Measurements from ENCODE around the gene THUMPD1.
"Not testable (repeated sequence)": the region's sequence is repeated elsewhere in the genome, so short reads cannot be mapped to it uniquely, and the experiment has no call there.

THUMPD1 gene

GRCh38 chr16:20741554-20742285 lies at the start of gene THUMPD1:
Gene THUMPD1 (minus strand): TSS chr16:20741818. CDS start chr16:20741739, 79 bp downstream.
- DNase-seq, result peak; percentile 98

- DNase-seq, result no peak
These were observed 47.5 kb upstream of the THUMPD1 start for GRCh38 chr16:20789130-20789529.

- no peak for DNase-seq
These were observed 42.6 kb upstream of the THUMPD1 start for GRCh38 chr16:20784204-20784603.

DNA sequence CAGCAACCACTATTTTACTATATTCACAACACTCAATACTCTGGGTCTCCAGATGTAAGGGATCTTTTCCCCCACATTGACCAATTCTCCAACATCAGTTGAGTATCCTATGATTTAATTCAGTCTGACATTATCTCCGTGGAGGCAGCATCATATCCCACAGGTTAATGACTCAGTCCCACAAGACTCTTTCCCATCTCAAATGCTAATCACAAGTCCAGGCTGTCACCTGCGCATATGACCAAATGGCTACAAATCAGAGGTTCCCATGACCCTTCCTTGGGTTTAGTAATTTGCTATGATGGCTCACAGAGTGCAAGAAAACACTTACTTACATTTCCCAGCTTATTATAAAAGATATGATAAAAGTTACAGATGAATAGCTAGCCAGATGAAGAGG lies 40.9 kb upstream of the THUMPD1 start:
- no peak for DNase-seq

GRCh38 chr16:20781697-20782096 lies 40.1 kb upstream of the THUMPD1 start:
- no peak for DNase-seq

DNA sequence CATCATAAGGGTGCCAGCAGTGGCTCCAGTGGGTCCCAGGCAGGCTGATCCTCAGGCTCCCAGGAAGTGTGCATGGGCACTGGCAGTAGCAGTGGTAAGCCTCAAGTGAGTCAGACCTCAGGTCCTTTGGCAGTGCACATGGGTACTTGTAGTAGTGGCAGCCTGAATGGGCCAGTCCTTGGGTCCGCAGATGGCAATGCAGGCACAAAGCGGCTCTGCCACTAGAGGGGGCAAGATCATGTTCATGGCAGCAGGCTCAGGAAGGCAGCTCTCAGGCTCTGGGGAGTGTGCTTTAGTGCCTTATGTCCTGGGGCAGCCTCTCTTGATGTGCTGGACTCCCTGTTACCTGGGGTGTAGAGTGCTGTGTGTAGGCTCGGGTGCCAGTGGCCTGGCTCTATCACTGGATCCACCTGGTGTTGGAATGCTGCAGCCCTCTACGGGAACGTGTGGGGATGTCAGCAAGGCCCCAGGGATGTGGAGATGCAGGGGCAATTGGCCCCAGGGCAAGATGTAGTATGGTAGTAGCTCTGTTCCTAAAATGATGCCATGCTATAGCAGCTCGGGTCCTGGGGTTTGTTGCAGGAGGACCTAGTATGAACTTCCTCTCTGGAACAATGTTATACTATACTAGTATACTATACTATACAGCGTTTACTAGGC lies 33.2 kb upstream of the THUMPD1 start:
- DNase-seq, result peak; percentile 82

- no peak for DNase-seq
These were observed 32.1 kb upstream of the THUMPD1 start for GRCh38 chr16:20773679-20774078.

- DNase-seq, result no peak
These were observed 27.2 kb upstream of the THUMPD1 start for GRCh38 chr16:20768818-20769217.

GRCh38 chr16:20768121-20768520 lies 26.5 kb upstream of the THUMPD1 start:
- no peak for DNase-seq

GRCh38 chr16:20767577-20767976 lies 26.0 kb upstream of the THUMPD1 start:
- no peak for DNase-seq

- DNase-seq, result no peak
These were observed 24.7 kb upstream of the THUMPD1 start for GRCh38 chr16:20766294-20766693.

DNA sequence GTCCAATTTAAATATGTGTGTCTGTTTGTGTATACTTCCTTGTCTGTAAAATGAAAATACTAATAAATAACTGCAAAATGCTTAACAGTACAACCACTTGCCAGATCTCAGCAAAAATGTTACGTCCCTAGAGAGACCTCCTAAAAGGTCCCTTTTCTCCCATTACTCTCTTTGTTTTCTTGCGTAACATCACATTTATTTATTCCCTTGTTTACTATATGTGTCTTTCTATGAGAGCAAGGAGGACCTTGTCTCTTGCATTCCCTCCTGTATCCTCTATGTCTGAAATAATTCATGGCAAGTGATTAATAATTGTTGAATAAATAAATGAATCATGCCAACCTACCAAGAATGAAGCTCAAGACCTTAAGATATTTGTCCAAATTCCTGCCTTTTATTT lies 24.1 kb upstream of the THUMPD1 start:
- no peak for DNase-seq

GRCh38 chr16:20764448-20764847 lies 22.8 kb upstream of the THUMPD1 start:
- not testable (repeated sequence) for DNase-seq

DNA sequence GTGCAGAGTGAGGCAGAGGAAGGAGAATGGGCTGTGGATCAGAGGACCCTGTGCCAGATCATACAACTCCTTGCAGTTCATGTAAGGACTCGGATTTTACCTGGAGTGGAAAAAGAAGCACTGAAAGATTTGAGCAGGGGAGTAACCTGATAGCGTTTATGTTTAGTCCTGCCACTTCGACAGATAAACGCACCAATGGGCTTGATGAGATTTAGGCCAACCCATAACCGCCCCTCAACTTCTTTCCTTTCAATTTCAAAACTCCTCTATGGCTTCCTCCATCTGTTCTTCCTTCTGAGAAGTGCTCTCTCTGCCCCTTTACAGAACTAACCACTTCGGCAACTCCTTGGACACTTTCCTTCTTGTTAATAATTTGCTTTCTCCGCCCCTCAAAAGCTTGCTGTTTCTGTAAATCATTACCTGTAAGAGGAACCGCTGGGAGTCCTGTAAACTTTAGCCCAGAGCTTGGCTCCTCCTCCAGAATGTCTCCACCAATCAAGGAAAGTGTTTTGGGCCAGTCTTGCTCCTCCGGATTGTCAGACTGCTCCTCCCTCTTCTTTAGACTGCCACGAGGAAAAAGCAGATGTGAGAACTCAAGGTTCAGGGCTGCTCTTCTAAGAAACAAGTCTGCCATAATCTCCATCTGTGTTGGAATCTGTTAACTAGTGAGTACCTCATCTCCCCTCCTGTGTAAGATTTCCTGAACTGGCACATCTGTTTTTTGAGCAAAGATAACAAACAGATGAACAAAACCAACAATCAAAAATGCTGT lies 22.0 kb upstream of the THUMPD1 start, which contains the start of gene ACSM3:
Gene ACSM3, plus strand, starts transcription at position 554 of the 772 bp plus-strand sequence. CDS start 6,021 bp downstream, outside the sequence.
- peak; percentile 60 for DNase-seq

GRCh38 chr16:20762404-20763123 lies 20.9 kb upstream of the THUMPD1 start:
- DNase-seq, result no peak

DNA sequence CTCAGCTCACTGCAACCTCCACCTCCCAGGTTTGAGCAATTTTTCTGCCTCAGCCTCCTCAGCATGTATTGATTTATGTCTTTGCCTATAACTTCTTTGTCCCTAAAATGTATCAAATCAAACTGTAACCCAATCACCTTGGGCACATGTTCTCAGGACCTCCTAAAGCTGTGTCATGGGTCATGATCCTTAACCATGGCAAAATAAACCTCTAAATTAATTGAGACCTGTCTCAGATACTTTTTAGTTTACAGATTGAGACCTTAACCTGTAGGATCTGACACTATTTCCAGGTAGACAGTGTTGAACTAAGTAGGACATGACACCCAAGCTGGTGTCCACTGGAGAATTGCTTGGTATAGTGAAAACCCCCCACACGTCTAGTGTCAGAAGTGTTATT lies 19.6 kb upstream of the THUMPD1 start:
- no peak for DNase-seq

DNA sequence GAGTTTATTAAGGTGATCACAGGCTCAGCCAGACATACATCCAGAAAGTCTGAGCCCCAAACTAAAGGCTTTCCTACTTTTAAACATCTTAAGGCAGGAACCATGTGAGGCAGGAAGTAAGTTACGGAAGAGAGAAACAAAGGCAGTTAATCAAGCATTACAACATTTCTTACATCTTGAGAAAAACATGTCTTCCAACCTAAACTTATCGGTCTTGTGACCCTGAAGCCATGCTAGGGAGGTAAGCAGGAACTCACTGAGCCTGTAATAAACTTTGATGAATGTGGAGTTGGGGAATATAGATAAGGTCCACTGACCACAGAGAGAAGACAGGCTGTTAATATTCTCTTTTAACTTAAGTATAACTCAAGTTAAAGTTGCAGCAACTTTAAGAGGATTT lies 18.7 kb upstream of the THUMPD1 start:
- DNase-seq, result no peak

- DNase-seq, result not testable (repeated sequence)
These were observed 14.2 kb upstream of the THUMPD1 start for GRCh38 chr16:20755799-20756198.

DNA sequence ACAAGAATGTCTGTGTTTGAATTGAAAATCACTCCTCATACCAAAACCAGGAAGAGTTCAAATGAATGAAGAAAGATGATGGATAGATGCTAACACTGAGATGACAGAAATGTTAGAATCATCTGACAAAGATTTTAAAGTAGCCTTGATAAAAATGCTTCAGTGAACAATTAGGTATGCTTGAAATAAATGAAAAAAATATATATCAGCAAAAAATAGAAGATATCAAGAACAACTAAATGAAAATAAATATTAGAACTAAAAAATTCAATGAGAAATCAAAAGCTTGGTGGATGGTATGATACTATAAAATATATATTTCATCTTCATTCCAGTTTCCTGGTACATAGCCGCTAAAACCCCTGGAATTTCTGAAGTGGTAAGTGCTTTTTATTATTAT lies 13.6 kb upstream of the THUMPD1 start:
- no peak for DNase-seq

DNA sequence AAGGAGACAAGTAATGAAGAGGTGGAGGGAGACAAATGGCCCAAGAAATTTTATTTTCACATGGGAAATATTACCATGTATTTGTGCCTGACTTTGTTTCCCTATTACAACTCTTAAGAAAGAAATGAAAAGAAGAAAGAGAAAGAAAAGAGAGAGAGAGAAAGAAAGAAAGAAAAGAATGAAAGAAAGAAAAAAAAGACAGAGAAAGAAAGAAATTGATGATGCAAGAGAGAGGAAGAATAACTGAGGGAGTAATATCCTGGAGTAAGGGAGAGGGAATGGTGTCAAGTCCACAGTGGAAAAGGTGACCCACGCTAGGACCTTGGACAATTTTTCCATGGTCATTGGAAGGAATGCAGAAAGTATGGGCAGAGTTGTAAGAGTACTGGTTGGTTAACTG lies 12.1 kb upstream of the THUMPD1 start:
- DNase-seq, result no peak

GRCh38 chr16:20750558-20750957 lies 8.9 kb upstream of the THUMPD1 start:
- no peak for DNase-seq

DNA sequence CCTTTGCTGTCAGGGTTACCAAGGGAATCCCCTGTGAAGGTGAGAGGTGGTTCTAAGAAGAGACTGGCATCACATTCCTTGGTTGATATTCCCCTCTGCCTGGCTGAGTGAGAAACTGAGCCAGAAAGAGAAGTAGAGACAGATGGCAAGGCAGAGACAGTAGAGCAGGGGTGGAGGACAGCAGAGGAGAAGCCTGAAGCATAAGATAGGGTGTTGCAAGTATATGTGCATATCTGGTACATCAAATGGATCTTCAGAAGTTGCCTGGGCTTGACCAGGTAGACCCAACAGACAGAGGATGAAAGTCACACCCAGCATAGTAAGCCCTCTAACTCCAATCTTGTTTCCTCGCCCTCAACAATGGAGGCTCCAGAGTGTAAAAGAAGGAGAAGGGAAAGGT lies 7.9 kb upstream of the THUMPD1 start:
- no peak for DNase-seq

All from activated CD8-positive, alpha-beta memory T cell treated with anti-CD3 and anti-CD28 coated beads, Interleukin-2, amount 50 U/mL, for 48 hours (primary cell).